HEK293 (cell line): ENCODE data around the gene PGAM5.
A peak's percentile ranks its signal among the peaks of the same experiment; 100 is the strongest.

ENCODE experiments used
- CTCF ChIA-PET: fragments of 350-600 bp; formaldehyde crosslinking; extraction: SDS; loops from one replicate; lab custom pipeline; 2021; ENCODE audit warnings: antibody characterized with exemption; lab: Yijun Ruan, JAX
- POLR2A ChIA-PET: fragments of 300-600 bp; formaldehyde crosslinking; extraction: SDS; loops from one replicate; lab custom pipeline; 2020; ENCODE audit warnings: antibody characterized with exemption, inconsistent platforms; lab: Yijun Ruan, JAX
- H3K27ac ChIP-seq: fragments of 200-500 bp; sonication (Bioruptor generic); 2 replicates; pipeline ENCODE4 v1.5.1; 2014; ENCODE audit warnings: low read depth, low read length, control low read depth, inconsistent platforms; ENCODE audit errors: extremely low read depth
- H3K36me3 ChIP-seq, 2 experiments: fragments of 200-500 bp in 1 of 2; sonication (Bioruptor generic) in 1 of 2; 1 replicate in 1 of 2; 2 replicates in 1 of 2; pipeline ENCODE4 v1.5.1; 2014 to 2017; ENCODE audit warnings: inconsistent platforms in 2 of 2, low read length in 2 of 2; ENCODE audit not compliant: control insufficient read depth in 2 of 2, insufficient read depth in 1 of 2
- H3K4me1 ChIP-seq: fragments of 200-500 bp; sonication (Bioruptor generic); 2 replicates; pipeline ENCODE4 v1.5.1; 2014; ENCODE audit warnings: mild to moderate bottlenecking, low read length, inconsistent platforms; ENCODE audit not compliant: control insufficient read depth, insufficient read depth
- H3K4me3 ChIP-seq: 2 replicates; pipeline ENCODE4 v1.5.1; 2011; ENCODE audit warnings: low read depth, mild to moderate bottlenecking, control low read depth, low read length, moderate library complexity
- H3K9me3 ChIP-seq: fragments of 200-500 bp; sonication (Bioruptor generic); 2 replicates; pipeline ENCODE4 v1.5.1; 2014; ENCODE audit warnings: low read depth, low read length, inconsistent platforms; ENCODE audit not compliant: control insufficient read depth, insufficient read depth
- HOXD13 ChIP-seq: sonication (generic); formaldehyde crosslinking; IDR thresholded peaks from 2 replicates; pipeline ENCODE4 v1.8.0; 2022; ENCODE audit warnings: missing genetic modification reagents, borderline replicate concordance
- IKZF3 ChIP-seq: fragments of 450-650 bp; IDR thresholded peaks from 2 replicates; pipeline ENCODE4 v1.5.0; 2018; ENCODE audit warnings: missing biosample characterization, mild to moderate bottlenecking, missing genetic modification characterization, moderate library complexity
- KLF16 ChIP-seq: fragments of 450-650 bp; formaldehyde crosslinking; IDR thresholded peaks from 2 replicates; pipeline ENCODE4 v1.5.1; 2017; ENCODE audit warnings: missing biosample characterization, missing genetic modification characterization
- SP7 ChIP-seq: fragments of 450-650 bp; formaldehyde crosslinking; IDR thresholded peaks from 2 replicates; pipeline ENCODE4 v1.5.1; 2016; ENCODE audit warnings: missing biosample characterization, missing genetic modification characterization
- WT1 ChIP-seq: fragments of 450-650 bp; formaldehyde crosslinking; IDR thresholded peaks from 2 replicates; pipeline ENCODE4 v1.5.1; 2016; ENCODE audit warnings: missing biosample characterization, missing genetic modification characterization
- ZBTB49 ChIP-seq: fragments of 450-650 bp; formaldehyde crosslinking; IDR thresholded peaks from 2 replicates; pipeline ENCODE4 v1.5.1; 2016; ENCODE audit warnings: missing biosample characterization, missing genetic modification characterization, low read depth
- ZNF133 ChIP-seq: fragments of 450-650 bp; formaldehyde crosslinking; IDR thresholded peaks from 2 replicates; pipeline ENCODE4 v1.5.1; 2016; ENCODE audit warnings: missing biosample characterization, missing genetic modification characterization
- ZNF146 ChIP-seq: fragments of 450-650 bp; formaldehyde crosslinking; IDR thresholded peaks from 2 replicates; pipeline ENCODE4 v1.5.1; 2016; ENCODE audit warnings: missing biosample characterization, missing genetic modification characterization
- ZNF221 ChIP-seq: fragments of 450-650 bp; formaldehyde crosslinking; IDR thresholded peaks from 2 replicates; pipeline ENCODE4 v1.5.1; 2017; ENCODE audit warnings: missing biosample characterization, missing genetic modification characterization, borderline replicate concordance
- ZNF302 ChIP-seq: fragments of 450-650 bp; formaldehyde crosslinking; IDR thresholded peaks from 2 replicates; pipeline ENCODE4 v1.5.1; 2016; ENCODE audit warnings: missing biosample characterization, missing genetic modification characterization, low read depth
- ZNF366 ChIP-seq: fragments of 450-650 bp; formaldehyde crosslinking; conservative IDR thresholded peaks from 2 replicates; pipeline ENCODE4 v1.5.1; 2016; ENCODE audit warnings: missing biosample characterization, missing genetic modification characterization
- ZNF394 ChIP-seq: fragments of 450-650 bp; formaldehyde crosslinking; IDR thresholded peaks from 2 replicates; pipeline ENCODE4 v1.5.1; 2016; ENCODE audit warnings: missing biosample characterization, missing genetic modification characterization, mild to moderate bottlenecking, moderate library complexity, borderline replicate concordance
- ZNF501 ChIP-seq: fragments of 450-650 bp; formaldehyde crosslinking; IDR thresholded peaks from 2 replicates; pipeline ENCODE4 v1.5.1; 2016; ENCODE audit warnings: missing biosample characterization, missing genetic modification characterization
- ZNF529 ChIP-seq: fragments of 450-650 bp; formaldehyde crosslinking; IDR thresholded peaks from 2 replicates; pipeline ENCODE4 v1.5.1; 2017; ENCODE audit warnings: missing genetic modification characterization, missing biosample characterization; ENCODE audit not compliant: insufficient replicate concordance
- ZNF560 ChIP-seq: fragments of 450-650 bp; formaldehyde crosslinking; IDR thresholded peaks from 2 replicates; pipeline ENCODE4 v1.5.1; 2017; ENCODE audit warnings: missing biosample characterization, missing genetic modification characterization, borderline replicate concordance
- ZNF76 ChIP-seq: fragments of 450-650 bp; formaldehyde crosslinking; IDR thresholded peaks from 2 replicates; pipeline ENCODE4; 2016; ENCODE audit warnings: low read depth, missing biosample characterization, missing genetic modification characterization, borderline replicate concordance
- ZSCAN23 ChIP-seq: fragments of 450-650 bp; formaldehyde crosslinking; IDR thresholded peaks from 2 replicates; pipeline ENCODE4 v1.5.1; 2016; ENCODE audit warnings: missing biosample characterization, missing genetic modification characterization
- ZSCAN30 ChIP-seq: fragments of 450-650 bp; IDR thresholded peaks from 2 replicates; pipeline ENCODE4 v1.5.1; 2018; ENCODE audit warnings: missing biosample characterization, mild to moderate bottlenecking, missing genetic modification characterization, moderate library complexity
- TF ChIP-seq, protein P1 (sequence below): fragments of 450-650 bp; formaldehyde crosslinking; optimal IDR thresholded peaks from 2 replicates; pipeline ENCODE3; 2016; ENCODE audit warnings: missing biosample characterization, mild to moderate bottlenecking, missing genetic modification characterization

Gene PGAM5

GRCh38 chr12:132673288-132674179, 37.1 kb upstream of the PGAM5 start:
- no peaks in the 10 kb centered on the region for H3K9me3 ChIP-seq
- no peaks in the 10 kb centered on the region for H3K4me1 ChIP-seq
- ChIA-PET CTCF (interaction anchor here (0.9 kb wide), 1 partner anchor 12 kb away, joined by 6 read pairs; no protein-coding TSS in a partner anchor), POLR2A (no interaction called here)
- H3K27ac ChIP-seq = no peak overlapping the region
- H3K4me3 ChIP-seq = no peak overlapping the region
- TF ChIP-seq ZNF394 (no peak), ZNF146 (tag by site-specific recombination) (no peak), SP7 (tag by site-specific recombination) (no peak), IKZF3 (tag by site-specific recombination) (no peak), ZSCAN30 (tag by site-specific recombination) (no peak), ZNF302 (no peak), WT1 (no peak), ZNF76 (tag by site-specific recombination) (no peak), ZSCAN23 (tag by site-specific recombination) (no peak), ZNF221 (no peak), KLF16 (no peak), ZNF529 (tag by site-specific recombination) (no peak), ZBTB49 (tag by site-specific recombination) (no peak), ZNF133 (tag by site-specific recombination) (no peak), ZNF501 (tag by site-specific recombination) (no peak), HOXD13 (CRISPR knock-in tag) (no peak)
- TF ChIP-seq, protein P1, sequence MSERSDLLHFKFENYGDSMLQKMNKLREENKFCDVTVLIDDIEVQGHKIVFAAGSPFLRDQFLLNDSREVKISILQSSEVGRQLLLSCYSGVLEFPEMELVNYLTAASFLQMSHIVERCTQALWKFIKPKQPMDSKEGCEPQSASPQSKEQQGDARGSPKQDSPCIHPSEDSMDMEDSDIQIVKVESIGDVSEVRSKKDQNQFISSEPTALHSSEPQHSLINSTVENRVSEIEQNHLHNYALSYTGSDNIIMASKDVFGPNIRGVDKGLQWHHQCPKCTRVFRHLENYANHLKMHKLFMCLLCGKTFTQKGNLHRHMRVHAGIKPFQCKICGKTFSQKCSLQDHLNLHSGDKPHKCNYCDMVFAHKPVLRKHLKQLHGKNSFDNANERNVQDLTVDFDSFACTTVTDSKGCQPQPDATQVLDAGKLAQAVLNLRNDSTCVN (tag by site-specific recombination) = no peak
- peaks cover 56 to 93% of the 10 kb centered on the region in 2 experiments for H3K36me3 ChIP-seq

GRCh38 chr12:132674561-132674960, 36.1 kb upstream of the PGAM5 start:
- H3K36me3 ChIP-seq = peaks cover 55 to 93% of the 10 kb centered on the region in 2 experiments
- TF ChIP-seq ZNF501 (tag by site-specific recombination) = no peak
- 0 out of 2 replicates have a peak, but pooled peaks have one; percentile 28 for TF ChIP-seq ZNF366
- no peak for TF ChIP-seq ZNF560 (tag by site-specific recombination)
- ChIA-PET POLR2A (no interaction called here), CTCF (no interaction called here)
- no peak overlapping the region for H3K27ac ChIP-seq
- no peaks in the 10 kb centered on the region for H3K4me1 ChIP-seq
- H3K9me3 ChIP-seq = no peaks in the 10 kb centered on the region
- H3K4me3 ChIP-seq = no peak overlapping the region
